Keratinocyte (primary cell): ENCODE measurements around the gene ABHD4. TPM values are rescaled to one million over a fixed set of nuclear protein-coding genes. Genes with fewer than 3 reads are reported as not detected.

Source experiments
- DNase-seq: peaks from one replicate; pipeline ENCODE4 v3.0.0-alpha.2; 2011; ENCODE audit warnings: low read depth, missing footprints, low spot score
- FAIRE-seq: peaks from 2 replicates; lab custom pipeline; 2011; peaks lifted over from hg19 to GRCh38; lab: Jason Lieb, UNC
- H2AFZ ChIP-seq: 2 replicates; pipeline ENCODE4 v1.6.0; 2012; ENCODE audit warnings: low read length, control low read depth, inconsistent platforms; ENCODE audit not compliant: control insufficient read depth
- H3K27ac ChIP-seq: 2 replicates; pipeline ENCODE4 v1.5.1; 2011; ENCODE audit warnings: low read length; ENCODE audit not compliant: control insufficient read depth, insufficient read depth
- H3K27me3 ChIP-seq: 3 replicates; pipeline ENCODE4 v1.6.0; 2011; ENCODE audit warnings: low read length; ENCODE audit not compliant: control insufficient read depth, insufficient read depth; ENCODE audit errors: extremely low read depth
- H3K36me3 ChIP-seq, 2 experiments: 2 replicates in 1 of 2; 3 replicates in 1 of 2; pipeline ENCODE4 v1.5.1; 2011; ENCODE audit warnings: low read length in 2 of 2, mild to moderate bottlenecking in 1 of 2; ENCODE audit not compliant: control insufficient read depth in 2 of 2, insufficient read depth in 2 of 2; ENCODE audit errors: extremely low read depth in 1 of 2
- H3K4me1 ChIP-seq: 3 replicates; pipeline ENCODE4 v1.5.1; 2011; ENCODE audit warnings: low read length; ENCODE audit not compliant: control insufficient read depth, insufficient read depth; ENCODE audit errors: extremely low read depth
- H3K4me2 ChIP-seq: 3 replicates; pipeline ENCODE4 v1.6.0; 2011; ENCODE audit warnings: low read depth, low read length; ENCODE audit not compliant: control insufficient read depth, insufficient read depth; ENCODE audit errors: extremely low read depth
- H3K4me3 ChIP-seq, 3 experiments: fragments of 200-600 bp in 1 of 3; sonication (generic) in 1 of 3; 2 replicates in 2 of 3; 3 replicates in 1 of 3; pipeline ENCODE4 v1.5.1; 2011 to 2016; ENCODE audit warnings: low read length in 3 of 3, mild to moderate bottlenecking in 3 of 3, control low read depth in 2 of 3, inconsistent platforms in 1 of 3, low read depth in 1 of 3, mixed read lengths in 1 of 3, mixed run types in 1 of 3, moderate library complexity in 1 of 3; ENCODE audit not compliant: control insufficient read depth in 2 of 3, insufficient read depth in 2 of 3; ENCODE audit errors: extremely low read depth in 1 of 3
- H3K79me2 ChIP-seq: 2 replicates; pipeline ENCODE4 v1.6.0; 2012; ENCODE audit warnings: low read length; ENCODE audit not compliant: control insufficient read depth, insufficient read depth
- H3K9ac ChIP-seq: 3 replicates; pipeline ENCODE4 v1.6.0; 2011; ENCODE audit warnings: low read length; ENCODE audit not compliant: control insufficient read depth, insufficient read depth; ENCODE audit errors: extremely low read depth
- H3K9me1 ChIP-seq: 3 replicates; pipeline ENCODE4 v1.6.0; 2011; ENCODE audit warnings: low read length; ENCODE audit not compliant: control insufficient read depth, insufficient read depth; ENCODE audit errors: extremely low read depth
- H3K9me3 ChIP-seq: 2 replicates; pipeline ENCODE4 v1.5.1; 2012; ENCODE audit warnings: low read depth, low read length; ENCODE audit not compliant: control insufficient read depth
- H4K20me1 ChIP-seq: 3 replicates; pipeline ENCODE4 v1.6.0; 2011; ENCODE audit warnings: low read length; ENCODE audit not compliant: control insufficient read depth, insufficient read depth; ENCODE audit errors: extremely low read depth
- CTCF ChIP-seq, 3 experiments: IDR thresholded peaks in 1 of 3; conservative IDR thresholded peaks in 1 of 3; optimal IDR thresholded peaks in 1 of 3; 2 replicates in 2 of 3; 3 replicates in 1 of 3; pipeline versions ENCODE3 to v1.5.1; 2011; ENCODE audit warnings: low read length in 3 of 3, mild to moderate bottlenecking in 3 of 3, moderate library complexity in 2 of 3, control low read depth in 1 of 3, inconsistent platforms in 1 of 3; ENCODE audit not compliant: insufficient read depth in 2 of 3; ENCODE audit errors: extremely low read depth in 1 of 3
- EZH2 ChIP-seq: IDR thresholded peaks from one replicate; pipeline ENCODE4 v1.6.1; 2012; ENCODE audit warnings: inconsistent platforms, mild to moderate bottlenecking, low read length, moderate library complexity
- dilution Hi-C: fragments of 300-500 bp; cut with MboI; formaldehyde crosslinking; loops from one replicate; pipeline ENCODE4 v1.7.0; 2020; ENCODE audit warnings: low sequenced_read_pairs; ENCODE audit not compliant: extremely low pct_ligation_motif_present
- polyA plus RNA-seq, 5 experiments: library from polyadenylated mRNA; depleted of rRNA in 3 of 5; stranded (reverse) in 3 of 5; stranded (forward) in 1 of 5; unstranded in 1 of 5; fragments of >200 nt; gene quantifications; 1 replicate in 1 of 5; 2 replicates in 3 of 5; 3 replicates in 1 of 5; pipeline versions ENCODE4 v1.2.1 to v1.2.3, GENCODE V29; 2011 to 2012; ENCODE audit warnings: missing spikeins in 2 of 5, low read depth in 1 of 5, low replicate concordance in 1 of 5

ABHD4 gene
- polyA plus RNA-seq, 1 donor (not counting 4 experiments of a cell fraction or from before 2014, with no cell fraction given): 17.7 TPM

GRCh38 chr14:22570132-22570949 is 27.8 kb upstream of the ABHD4 start:
- Histone ChIP-seq H3K79me2 (peaks cover 27% of the 10 kb centered on the region), H3K36me3 (peaks cover 16 to 39% of the 10 kb centered on the region in 2 experiments), H2AFZ (no peak overlapping the region), H3K9ac (no peak overlapping the region), H3K4me2 (no peak overlapping the region), H3K27ac (peak overlapping the region; percentile 6), H3K9me3 (no peaks in the 10 kb centered on the region), H3K4me1 (peaks cover 11% of the 10 kb centered on the region), H3K9me1 (no peaks in the 10 kb centered on the region), H3K4me3 (no peak overlapping the region), H4K20me1 (no peaks in the 10 kb centered on the region), H3K27me3 (no peaks in the 10 kb centered on the region)
- TF ChIP-seq CTCF (optimal IDR thresholded peaks at IDR 0.05 in 1 of 3, IDR thresholded peaks at IDR 0.05 in 1 of 3, conservative IDR thresholded peaks at IDR 0.05 in 1 of 3; ENCODE audit: extremely low read depth in 1 of 3, insufficient read depth in 2 of 3, low read length in 3 of 3) (peak; percentile 59 to 74 (median 70)), EZH2 (no peak)
- dilution Hi-C loops: no loop called here
- peak; percentile 85 for FAIRE-seq
- DNase-seq: no peak

DNA sequence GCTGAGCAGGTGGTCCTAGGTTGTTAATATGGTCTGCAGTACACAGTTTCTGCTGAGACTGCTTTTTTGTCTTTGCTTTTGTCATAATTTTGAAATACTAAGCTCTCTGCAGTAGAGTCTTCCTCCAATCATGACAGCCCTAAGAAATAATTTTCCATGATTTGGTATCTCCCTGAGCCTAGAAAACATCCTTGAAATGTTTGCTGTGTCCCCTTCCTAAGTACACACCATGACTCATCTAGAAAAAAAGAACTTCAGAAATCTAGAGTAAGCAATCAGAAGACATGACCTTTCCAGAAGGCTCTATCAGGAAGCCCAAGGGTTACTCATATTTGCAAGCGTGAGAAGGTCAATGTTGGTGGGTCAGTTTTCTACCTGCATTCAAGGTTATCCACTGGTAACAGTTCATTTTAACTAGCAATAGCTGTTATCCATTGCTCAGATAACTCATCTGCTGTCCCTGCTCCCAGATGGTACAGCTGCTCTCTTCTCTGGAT is 25.5 kb upstream of the ABHD4 start:
- Histone ChIP-seq H3K4me1 (peaks cover 11% of the 10 kb centered on the region), H3K27me3 (no peaks in the 10 kb centered on the region), H3K9ac (no peak overlapping the region), H3K4me2 (no peak overlapping the region), H3K9me1 (no peaks in the 10 kb centered on the region), H3K4me3 (no peak overlapping the region), H4K20me1 (no peaks in the 10 kb centered on the region), H2AFZ (no peak overlapping the region), H3K9me3 (no peaks in the 10 kb centered on the region), H3K79me2 (peaks cover 40% of the 10 kb centered on the region), H3K27ac (no peak overlapping the region), H3K36me3 (peaks cover 13 to 33% of the 10 kb centered on the region in 2 experiments)
- no peak for FAIRE-seq
- dilution Hi-C loops: no loop called here
- no peak for DNase-seq
- TF ChIP-seq CTCF (optimal IDR thresholded peaks at IDR 0.05 in 1 of 3, IDR thresholded peaks at IDR 0.05 in 1 of 3, conservative IDR thresholded peaks at IDR 0.05 in 1 of 3; ENCODE audit: extremely low read depth in 1 of 3, insufficient read depth in 2 of 3, low read length in 3 of 3): no peak
- TF ChIP-seq EZH2: no peak
